Fibroblast of lung (primary cell): ENCODE data around the gene KRTAP9-9. TPM values are rescaled to one million over a fixed set of nuclear protein-coding genes. Genes with fewer than 3 reads are reported as not detected.
"Not testable (repeated sequence)": the region's sequence is repeated elsewhere in the genome, so short reads cannot be mapped to it uniquely, and the experiment has no call there.

Experiments used
- DNase-seq, 2 donors: peaks; one replicate each; pipeline versions ENCODE4 v3.0.0 to v3.0.0-alpha.2; 2010; ENCODE audit warnings: low read depth in 2 of 2
- H2AFZ ChIP-seq: 2 replicates; pipeline ENCODE4 v1.5.1; 2012; ENCODE audit warnings: low read length, control low read depth, inconsistent platforms
- H3K27ac ChIP-seq: 2 replicates; pipeline ENCODE4 v1.5.1; 2011; ENCODE audit warnings: low read length, control low read depth; ENCODE audit not compliant: insufficient read depth
- H3K27me3 ChIP-seq: 2 replicates; pipeline ENCODE4 v1.5.1; 2011; ENCODE audit warnings: mild to moderate bottlenecking, low read length; ENCODE audit not compliant: control insufficient read depth, insufficient read depth
- H3K36me3 ChIP-seq: 2 replicates; pipeline ENCODE4 v1.5.1; 2011; ENCODE audit warnings: low read length; ENCODE audit not compliant: control insufficient read depth, insufficient read depth
- H3K4me1 ChIP-seq: 2 replicates; pipeline ENCODE4 v1.5.1; 2011; ENCODE audit warnings: low read length; ENCODE audit not compliant: control insufficient read depth, insufficient read depth; ENCODE audit errors: extremely low read depth
- H3K4me2 ChIP-seq: 2 replicates; pipeline ENCODE4 v1.5.1; 2011; ENCODE audit warnings: low read length, control low read depth; ENCODE audit not compliant: insufficient read depth; ENCODE audit errors: extremely low read depth
- H3K4me3 ChIP-seq, 4 experiments: fragments of 200-600 bp in 1 of 4; sonication (generic) in 1 of 4; replicated peaks in 1 of 4; 2 replicates each; pipeline ENCODE4 v1.5.1; 2011 to 2016; ENCODE audit warnings: low read length in 4 of 4, low read depth in 3 of 4, mild to moderate bottlenecking in 3 of 4, control low read depth in 2 of 4, inconsistent platforms in 1 of 4, mixed read lengths in 1 of 4; ENCODE audit not compliant: insufficient read depth in 1 of 4; ENCODE audit errors: control extremely low read depth in 1 of 4
- H3K79me2 ChIP-seq: 2 replicates; pipeline ENCODE4 v1.5.1; 2012; ENCODE audit warnings: mild to moderate bottlenecking, low read length, inconsistent platforms; ENCODE audit not compliant: control insufficient read depth, insufficient read depth
- H3K9ac ChIP-seq: 2 replicates; pipeline ENCODE4 v1.5.1; 2011; ENCODE audit warnings: mild to moderate bottlenecking, low read length, control low read depth; ENCODE audit not compliant: insufficient read depth
- H3K9me3 ChIP-seq: 2 replicates; pipeline ENCODE4 v1.5.1; 2012; ENCODE audit warnings: low read depth, low read length; ENCODE audit not compliant: control insufficient read depth, insufficient read depth
- H4K20me1 ChIP-seq: 2 replicates; pipeline ENCODE4 v1.5.1; 2011; ENCODE audit warnings: low read length; ENCODE audit not compliant: control insufficient read depth, insufficient read depth; ENCODE audit errors: extremely low read depth
- EZH2 ChIP-seq: IDR thresholded peaks from 2 replicates; pipeline ENCODE4 v1.5.1; 2012; ENCODE audit warnings: low read length, control low read depth, mild to moderate bottlenecking; ENCODE audit errors: missing control alignments
- polyA plus RNA-seq, 2 donors: library from polyadenylated mRNA; depleted of rRNA in 1 of 2; stranded (reverse) in 1 of 2; unstranded in 1 of 2; fragments of >200 nt; gene quantifications; 2 replicates each; pipeline ENCODE4 v1.2.1, GENCODE V29; 2011 to 2012; ENCODE audit warnings: missing spikeins in 1 of 2
- total RNA-seq: library from RNA; depleted of rRNA; stranded (reverse); fragments of >200 nt; gene quantifications from 2 replicates; pipeline ENCODE4 v1.2.1, GENCODE V29; 2014
- TF ChIP-seq, protein P1 (sequence below), 2 donors: IDR thresholded peaks in 1 of 2; conservative IDR thresholded peaks in 1 of 2; 1 replicate in 1 of 2; 2 replicates in 1 of 2; pipeline ENCODE4 v1.5.1; 2011 to 2012; ENCODE audit warnings: low read length in 2 of 2, control low read depth in 1 of 2, inconsistent platforms in 1 of 2, low read depth in 1 of 2, mild to moderate bottlenecking in 1 of 2

The KRTAP9-9 gene
- total and polyA plus RNA-seq, 2 donors (not counting 1 experiment from before 2014, with no cell fraction given): not detected

DNA sequence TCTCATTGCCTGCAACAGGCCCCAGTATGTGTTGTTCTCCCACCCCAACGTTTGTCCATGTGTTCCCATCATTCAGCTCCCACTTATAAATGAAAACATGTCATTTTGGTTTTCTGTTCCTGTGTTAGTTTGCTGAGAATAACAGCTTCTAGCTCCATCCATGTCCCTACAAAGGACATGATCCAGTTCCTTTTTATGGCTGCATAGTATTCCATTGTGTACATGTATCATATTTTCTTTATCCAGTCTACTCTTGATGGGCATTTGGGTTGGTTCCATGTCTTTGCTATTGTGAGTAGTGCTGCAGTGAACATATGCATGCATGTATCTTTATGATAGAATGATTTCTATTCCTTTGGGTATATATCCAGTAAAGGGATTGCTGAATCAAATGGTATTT, 39.5 kb upstream of the KRTAP9-9 start:
- no peak for DNase-seq
- TF ChIP-seq EZH2: no peak
- TF ChIP-seq, protein P1, sequence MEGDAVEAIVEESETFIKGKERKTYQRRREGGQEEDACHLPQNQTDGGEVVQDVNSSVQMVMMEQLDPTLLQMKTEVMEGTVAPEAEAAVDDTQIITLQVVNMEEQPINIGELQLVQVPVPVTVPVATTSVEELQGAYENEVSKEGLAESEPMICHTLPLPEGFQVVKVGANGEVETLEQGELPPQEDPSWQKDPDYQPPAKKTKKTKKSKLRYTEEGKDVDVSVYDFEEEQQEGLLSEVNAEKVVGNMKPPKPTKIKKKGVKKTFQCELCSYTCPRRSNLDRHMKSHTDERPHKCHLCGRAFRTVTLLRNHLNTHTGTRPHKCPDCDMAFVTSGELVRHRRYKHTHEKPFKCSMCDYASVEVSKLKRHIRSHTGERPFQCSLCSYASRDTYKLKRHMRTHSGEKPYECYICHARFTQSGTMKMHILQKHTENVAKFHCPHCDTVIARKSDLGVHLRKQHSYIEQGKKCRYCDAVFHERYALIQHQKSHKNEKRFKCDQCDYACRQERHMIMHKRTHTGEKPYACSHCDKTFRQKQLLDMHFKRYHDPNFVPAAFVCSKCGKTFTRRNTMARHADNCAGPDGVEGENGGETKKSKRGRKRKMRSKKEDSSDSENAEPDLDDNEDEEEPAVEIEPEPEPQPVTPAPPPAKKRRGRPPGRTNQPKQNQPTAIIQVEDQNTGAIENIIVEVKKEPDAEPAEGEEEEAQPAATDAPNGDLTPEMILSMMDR (conservative IDR thresholded peaks at IDR 0.05 in 1 of 2, IDR thresholded peaks at IDR 0.05 in 1 of 2; ENCODE audit: low read depth in 1 of 2, low read length in 2 of 2): no peak

DNA sequence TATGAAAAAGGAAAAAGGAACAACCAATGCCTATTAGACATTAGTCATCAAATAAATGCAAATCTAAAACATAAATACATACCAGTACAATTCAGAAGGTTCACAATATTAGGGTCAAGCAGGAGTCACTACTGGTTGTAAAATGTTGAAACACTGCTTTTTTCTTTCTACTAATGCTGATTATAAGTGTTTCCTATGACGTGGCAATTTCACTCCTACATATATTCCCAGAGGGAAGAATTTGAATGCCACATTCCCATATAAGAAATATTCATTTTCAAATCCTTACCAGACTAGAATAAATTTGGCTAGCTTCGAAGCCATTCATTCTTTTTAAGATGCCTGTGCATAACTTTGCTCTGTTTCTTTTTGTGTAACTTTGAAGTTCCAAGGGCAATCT, 31.4 kb upstream of the KRTAP9-9 start:
- Histone ChIP-seq H3K4me1 (no peaks in the 10 kb centered on the region), H3K27me3 (no peaks in the 10 kb centered on the region), H3K79me2 (no peaks in the 10 kb centered on the region), H3K4me3 (no peak overlapping the region), H3K36me3 (no peaks in the 10 kb centered on the region), H3K27ac (no peak overlapping the region), H3K9ac (no peak overlapping the region), H4K20me1 (no peaks in the 10 kb centered on the region), H3K4me2 (no peak overlapping the region), H2AFZ (no peak overlapping the region), H3K9me3 (no peaks in the 10 kb centered on the region)
- DNase-seq: no peak
- TF ChIP-seq EZH2: no peak

More for the DNA sequence above, 39.5 kb upstream of the KRTAP9-9 start:
- Histone ChIP-seq H3K9me3 (no peaks in the 10 kb centered on the region), H3K4me3 (no peak overlapping the region), H3K4me2 (no peak overlapping the region), H3K4me1 (no peaks in the 10 kb centered on the region), H4K20me1 (no peaks in the 10 kb centered on the region), H3K27me3 (no peaks in the 10 kb centered on the region), H3K27ac (no peak overlapping the region), H3K36me3 (no peaks in the 10 kb centered on the region), H2AFZ (no peak overlapping the region), H3K79me2 (no peaks in the 10 kb centered on the region), H3K9ac (no peak overlapping the region)

DNA sequence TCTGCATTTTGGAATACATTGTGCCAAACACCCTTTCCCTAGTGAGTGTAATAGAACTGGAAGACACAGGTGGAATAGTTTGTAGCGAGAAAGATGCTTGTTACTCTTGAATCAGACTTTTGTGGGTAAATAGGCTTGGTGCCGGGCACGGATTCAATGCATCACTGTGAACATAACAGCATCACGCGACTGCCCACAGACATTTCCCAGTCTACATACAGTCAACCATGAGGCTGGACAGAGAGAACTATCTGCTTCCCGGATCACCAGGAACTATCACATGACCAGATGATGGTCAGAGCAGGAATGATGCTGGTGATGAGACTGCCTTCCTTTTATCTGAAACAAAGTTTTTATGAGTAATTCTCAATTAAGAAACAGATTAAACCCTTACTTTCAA, 29.1 kb upstream of the KRTAP9-9 start:
- H3K27ac ChIP-seq: no peak overlapping the region
- no peaks in the 10 kb centered on the region for H3K4me1 ChIP-seq
- H4K20me1 ChIP-seq: no peaks in the 10 kb centered on the region
- no peaks in the 10 kb centered on the region for H3K9me3 ChIP-seq
- TF ChIP-seq, protein P1 (conservative IDR thresholded peaks at IDR 0.05 in 1 of 2, IDR thresholded peaks at IDR 0.05 in 1 of 2; ENCODE audit: low read depth in 1 of 2, low read length in 2 of 2): no peak
- TF ChIP-seq EZH2: no peak
- H3K4me2 ChIP-seq: no peak overlapping the region
- H3K9ac ChIP-seq: no peak overlapping the region
- no peak overlapping the region for H3K4me3 ChIP-seq
- no peaks in the 10 kb centered on the region for H3K36me3 ChIP-seq
- no peaks in the 10 kb centered on the region for H3K27me3 ChIP-seq
- no peak for DNase-seq
- no peak overlapping the region for H2AFZ ChIP-seq
- H3K79me2 ChIP-seq: no peaks in the 10 kb centered on the region

DNA sequence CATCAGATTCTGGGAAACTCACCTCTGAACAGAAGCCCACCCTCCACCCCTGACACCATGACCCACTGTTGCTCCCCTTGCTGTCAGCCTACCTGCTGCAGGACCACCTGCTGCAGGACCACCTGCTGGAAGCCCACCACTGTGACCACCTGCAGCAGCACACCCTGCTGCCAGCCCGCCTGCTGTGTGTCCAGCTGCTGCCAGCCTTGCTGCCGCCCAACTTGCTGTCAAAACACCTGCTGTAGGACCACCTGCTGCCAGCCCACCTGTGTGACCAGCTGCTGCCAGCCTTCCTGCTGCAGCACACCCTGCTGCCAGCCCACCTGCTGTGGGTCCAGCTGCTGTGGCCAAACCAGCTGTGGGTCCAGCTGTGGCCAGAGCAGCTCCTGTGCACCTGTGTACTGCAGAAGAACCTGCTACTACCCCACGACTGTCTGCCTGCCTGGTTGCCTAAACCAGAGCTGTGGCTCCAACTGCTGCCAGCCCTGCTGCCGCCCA, 28.5 kb upstream of the KRTAP9-9 start, which contains the start of gene KRTAP9-2:
Gene KRTAP9-2, plus strand, starts transcription at position 51 of the 498 bp plus-strand sequence. Its CDS starts 7 bp downstream, at position 58.
- DNase-seq, H4K20me1 ChIP-seq, H3K4me3 ChIP-seq, H3K9ac ChIP-seq, H3K4me1 ChIP-seq, H3K27ac ChIP-seq, H3K36me3 ChIP-seq, H3K9me3 ChIP-seq, H3K4me2 ChIP-seq, H3K27me3 ChIP-seq, H2AFZ ChIP-seq, H3K79me2 ChIP-seq: not testable (repeated sequence)
